Panc1 (cell line): ENCODE results near the gene PXN. TPM values are rescaled to one million over a fixed set of nuclear protein-coding genes. Genes with fewer than 3 reads are reported as not detected.
A peak's percentile ranks its signal among the peaks of the same experiment; 100 is the strongest.

Experiments used
- ATAC-seq: fragments of 200-7000 bp; cut with Tn5 transposase; 2 replicates; pipeline ENCODE4 v1.9.1; 2020; ENCODE audit warnings: mild to moderate bottlenecking, moderate library complexity
- BruUV-seq: library from RNA; stranded (reverse); fragments of 400-500 nt; replicated peaks from 2 replicates; lab custom pipeline; 2021; lab: Mats Ljungman, UMichigan
- CTCF ChIA-PET: fragments of 300-600 bp; sonication (Branson Sonifier 250); formaldehyde crosslinking; loops from one replicate; lab custom pipeline; 2022; ENCODE audit warnings: antibody characterized with exemption; lab: Charles Lee
- POLR2A ChIA-PET: fragments of 300-600 bp; sonication (Branson Sonifier 250); formaldehyde crosslinking; loops from one replicate; lab custom pipeline; 2022; ENCODE audit warnings: antibody characterized with exemption; lab: Charles Lee
- DNase-seq: peaks from one replicate; pipeline ENCODE4 v3.0.0-alpha.2; 2010; ENCODE audit warnings: low read depth, low spot score
- H3K27ac ChIP-seq: 2 replicates; pipeline ENCODE4 v1.5.1; 2011; ENCODE audit warnings: mild to moderate bottlenecking, low read length, inconsistent platforms
- H3K27me3 ChIP-seq: fragments of 200-500 bp; sonication (Bioruptor generic); 2 replicates; pipeline ENCODE4 v1.6.0; 2014; ENCODE audit warnings: low read length, inconsistent platforms; ENCODE audit not compliant: control insufficient read depth, insufficient read depth
- H3K36me3 ChIP-seq: fragments of 200-500 bp; sonication (Bioruptor generic); 2 replicates; pipeline ENCODE4 v1.5.1; 2014; ENCODE audit warnings: inconsistent platforms, mild to moderate bottlenecking, low read length, moderate library complexity; ENCODE audit not compliant: control insufficient read depth, insufficient read depth
- H3K4me1 ChIP-seq: 2 replicates; pipeline ENCODE4 v1.5.1; 2011; ENCODE audit warnings: inconsistent platforms, mild to moderate bottlenecking, low read length, moderate library complexity; ENCODE audit not compliant: control insufficient read depth, insufficient read depth
- H3K4me3 ChIP-seq, 2 experiments: 2 replicates each; pipeline ENCODE4 v1.5.1; 2011 to 2012; ENCODE audit warnings: low read depth in 2 of 2, low read length in 2 of 2, mild to moderate bottlenecking in 2 of 2, inconsistent platforms in 1 of 2, moderate library complexity in 1 of 2
- H3K9me3 ChIP-seq: fragments of 200-500 bp; sonication (Bioruptor generic); 2 replicates; pipeline ENCODE4 v1.5.1; 2014; ENCODE audit warnings: low read depth, mild to moderate bottlenecking, inconsistent platforms, low read length, moderate library complexity; ENCODE audit not compliant: control insufficient read depth, insufficient read depth
- CTCF ChIP-seq: fragments of 450-650 bp; IDR thresholded peaks from 2 replicates; pipeline ENCODE4 v1.5.1; 2017; ENCODE audit warnings: mild to moderate bottlenecking
- POLR2AphosphoS5 ChIP-seq: IDR thresholded peaks from 2 replicates; pipeline ENCODE4 v1.6.1; 2012; ENCODE audit warnings: mild to moderate bottlenecking, low read depth, low read length, moderate library complexity
- REST ChIP-seq, 2 experiments: IDR thresholded peaks; 2 replicates each; pipeline ENCODE4 v1.6.1; 2011 to 2012; ENCODE audit warnings: low read depth in 2 of 2, control low read depth in 1 of 2, low read length in 1 of 2, mild to moderate bottlenecking in 1 of 2, moderate library complexity in 1 of 2; ENCODE audit not compliant: insufficient read depth in 1 of 2
- SIN3A ChIP-seq: IDR thresholded peaks from 2 replicates; pipeline ENCODE4 v1.6.1; 2012; ENCODE audit warnings: low read depth, mild to moderate bottlenecking, low read length, moderate library complexity, borderline replicate concordance; ENCODE audit not compliant: insufficient read depth
- TCF7L2 ChIP-seq: IDR thresholded peaks from 2 replicates; pipeline ENCODE4 v1.6.1; 2011; ENCODE audit warnings: mild to moderate bottlenecking, low read depth, low read length, inconsistent platforms
- in situ Hi-C: cut with HindIII; loops from 2 replicates; pipeline ENCODE4 v1.10.0; 2016; ENCODE audit warnings: low sequenced_read_pairs, low pct_unique_long_range_greater_than_20kb
- intact Hi-C: fragments of 100-400 bp; cut with micrococcal nuclease; formaldehyde crosslinking; loops from one replicate; pipeline ENCODE4 v1.10.0; 2022; ENCODE audit not compliant: unreplicated experiment
- total RNA-seq: library from RNA; stranded (reverse); gene quantifications from one replicate; pipeline ENCODE4 v1.2.1, GENCODE V29; 2021; ENCODE audit not compliant: unreplicated experiment

The PXN gene
- total RNA-seq, 1 experiment from 2014 or later = 484 TPM

GRCh38 chr12:120200364-120200800, 65.1 kb downstream of the PXN start:
- peak overlapping the region; percentile 98 for H3K27ac ChIP-seq
- H3K27me3 ChIP-seq = no peaks in the 10 kb centered on the region
- no peak for TF ChIP-seq SIN3A
- TF ChIP-seq POLR2AphosphoS5 = no peak
- TF ChIP-seq REST (IDR thresholded peaks at IDR 0.05; ENCODE audit: insufficient read depth in 1 of 2, low read depth in 2 of 2, low read length in 1 of 2) = no peak
- TF ChIP-seq CTCF = no peak
- TF ChIP-seq TCF7L2 = no peak
- ATAC-seq = no peak
- peaks cover 27% of the 10 kb centered on the region for H3K4me1 ChIP-seq
- DNase-seq = no peak
- CTCF ChIA-PET = interaction anchor here (1.2 to 1.5 kb wide), 3 partner anchors 11 to 93 kb away, joined by 3 to 12 read pairs (median 5); partner anchors contain the start of genes RNU4-1 and RNU4-2
- POLR2A ChIA-PET = interaction anchor here (0.6 to 2.5 kb wide), 8 partner anchors 28 to 229 kb away, joined by 3 to 25 read pairs (median 6); partner anchors contain the start of genes PXN and RNU4-2
- in situ Hi-C loops = no loop called here
- no TSS peak for BruUV-seq
- peaks cover 22% of the 10 kb centered on the region for H3K36me3 ChIP-seq
- H3K9me3 ChIP-seq = no peaks in the 10 kb centered on the region
- intact Hi-C loops = no loop called here
- H3K4me3 ChIP-seq = peak overlapping the region; percentile 76 to 88

GRCh38 chr12:120199595-120200306, 65.8 kb downstream of the PXN start:
- TF ChIP-seq TCF7L2 (no peak), POLR2AphosphoS5 (peak; percentile 2)
- Histone ChIP-seq H3K4me1 (peaks cover 33% of the 10 kb centered on the region), H3K27me3 (no peaks in the 10 kb centered on the region), H3K4me3 (peak overlapping the region; percentile 76 to 88), H3K27ac (peak overlapping the region; percentile 98), H3K36me3 (peaks cover 22% of the 10 kb centered on the region), H3K9me3 (no peaks in the 10 kb centered on the region)
- in situ Hi-C loops = no loop called here
- ATAC-seq (no peak), DNase-seq (no peak)
- BruUV-seq = no TSS peak
- ChIA-PET POLR2A (interaction anchor here (0.6 to 1.9 kb wide), 2 partner anchors 63 to 229 kb away, joined by 3 to 20 read pairs; no protein-coding TSS in a partner anchor), CTCF (no interaction called here)
- intact Hi-C loops = no loop called here

GRCh38 chr12:120199025-120199424, 66.5 kb downstream of the PXN start:
- H3K36me3 ChIP-seq = peaks cover 23% of the 10 kb centered on the region
- no peaks in the 10 kb centered on the region for H3K27me3 ChIP-seq
- peaks cover 33% of the 10 kb centered on the region for H3K4me1 ChIP-seq
- peak overlapping the region; percentile 76 to 88 for H3K4me3 ChIP-seq
- no peak for TF ChIP-seq CTCF
- no peak for TF ChIP-seq REST (IDR thresholded peaks at IDR 0.05; ENCODE audit: insufficient read depth in 1 of 2, low read depth in 2 of 2, low read length in 1 of 2)
- TF ChIP-seq TCF7L2 = no peak
- no peak for TF ChIP-seq SIN3A
- TF ChIP-seq POLR2AphosphoS5 = no peak
- in situ Hi-C loops (no loop called here), intact Hi-C loops (no loop called here)
- POLR2A ChIA-PET = no interaction called here
- DNase-seq (no peak), ATAC-seq (no peak)
- CTCF ChIA-PET = no interaction called here
- H3K27ac ChIP-seq = peak overlapping the region; percentile 98
- H3K9me3 ChIP-seq = no peaks in the 10 kb centered on the region
- BruUV-seq = TSS peak; percentile 79
